SK-N-SH treated with all-trans-retinoic acid at 6 μM for 48 hours (cell line): ENCODE measurements around the gene NPAS1.

ENCODE experiments used
- ARNTL ChIP-seq: fragments of 450-650 bp; formaldehyde crosslinking; IDR thresholded peaks from 2 replicates; pipeline ENCODE4 v1.5.0; 2020; ENCODE audit warnings: low read depth, mild to moderate bottlenecking, moderate library complexity, borderline replicate concordance
- BACH2 ChIP-seq: fragments of 250-450 bp; sonication (Bioruptor Pico); IDR thresholded peaks from 2 replicates; pipeline ENCODE4 v1.9.0; 2021; ENCODE audit warnings: mild to moderate bottlenecking, borderline replicate concordance
- CSDC2 ChIP-seq: fragments of 250-450 bp; sonication (Bioruptor Pico); IDR thresholded peaks from 2 replicates; pipeline ENCODE4 v1.5.0; 2020; ENCODE audit warnings: mild to moderate bottlenecking, moderate library complexity
- CSRNP3 ChIP-seq: fragments of 250-450 bp; sonication (Bioruptor Pico); IDR thresholded peaks from 2 replicates; pipeline ENCODE4 v1.5.1; 2021; ENCODE audit warnings: mild to moderate bottlenecking, moderate library complexity
- GLIS3 ChIP-seq: fragments of 250-450 bp; sonication (Bioruptor Pico); IDR thresholded peaks from 2 replicates; pipeline ENCODE4 v1.5.0; 2020; ENCODE audit warnings: mild to moderate bottlenecking, moderate library complexity
- ISL1 ChIP-seq: fragments of 250-450 bp; sonication (Bioruptor Pico); IDR thresholded peaks from 2 replicates; pipeline ENCODE4 v2.1.2; 2022; ENCODE audit warnings: mild to moderate bottlenecking, moderate library complexity
- OSR1 ChIP-seq: fragments of 250-450 bp; sonication (Bioruptor Pico); IDR thresholded peaks from 2 replicates; pipeline ENCODE4 v1.8.0; 2022; ENCODE audit warnings: moderate library complexity, mild to moderate bottlenecking, inconsistent platforms
- RARB ChIP-seq: fragments of 250-450 bp; sonication (Bioruptor Pico); IDR thresholded peaks from 2 replicates; pipeline ENCODE4 v1.8.0; 2021; ENCODE audit warnings: mild to moderate bottlenecking, moderate library complexity
- TOX ChIP-seq: fragments of 250-450 bp; sonication (Bioruptor Pico); IDR thresholded peaks from 2 replicates; pipeline ENCODE4 v1.8.0; 2021; ENCODE audit warnings: mild to moderate bottlenecking, moderate library complexity, borderline replicate concordance
- ZC3H10 ChIP-seq: fragments of 250-450 bp; sonication (Bioruptor Pico); IDR thresholded peaks from 2 replicates; pipeline ENCODE4 v1.5.1; 2021; ENCODE audit warnings: mild to moderate bottlenecking, moderate library complexity
- ZFP3 ChIP-seq: fragments of 250-450 bp; sonication (Bioruptor Pico); IDR thresholded peaks from 2 replicates; pipeline ENCODE4 v1.5.0; 2020; ENCODE audit warnings: mild to moderate bottlenecking, moderate library complexity
- TF ChIP-seq, protein P1 (sequence below): fragments of 250-450 bp; sonication (Bioruptor Pico); IDR thresholded peaks from 2 replicates; pipeline ENCODE4 v1.8.0; 2020; ENCODE audit warnings: mild to moderate bottlenecking, moderate library complexity, borderline replicate concordance
- TF ChIP-seq, protein P2 (sequence below): fragments of 250-450 bp; sonication (Bioruptor Pico); IDR thresholded peaks from 2 replicates; pipeline ENCODE4 v1.8.0; 2021; ENCODE audit warnings: low read depth, mild to moderate bottlenecking, moderate library complexity, borderline replicate concordance

- TF ChIP-seq CSDC2: no peak
- TF ChIP-seq ISL1 (CRISPR knock-in tag): no peak
- no peak for TF ChIP-seq ARNTL
- no peak for TF ChIP-seq RARB (CRISPR knock-in tag)
- no peak for TF ChIP-seq ZFP3 (CRISPR knock-in tag)
- TF ChIP-seq, protein P1, sequence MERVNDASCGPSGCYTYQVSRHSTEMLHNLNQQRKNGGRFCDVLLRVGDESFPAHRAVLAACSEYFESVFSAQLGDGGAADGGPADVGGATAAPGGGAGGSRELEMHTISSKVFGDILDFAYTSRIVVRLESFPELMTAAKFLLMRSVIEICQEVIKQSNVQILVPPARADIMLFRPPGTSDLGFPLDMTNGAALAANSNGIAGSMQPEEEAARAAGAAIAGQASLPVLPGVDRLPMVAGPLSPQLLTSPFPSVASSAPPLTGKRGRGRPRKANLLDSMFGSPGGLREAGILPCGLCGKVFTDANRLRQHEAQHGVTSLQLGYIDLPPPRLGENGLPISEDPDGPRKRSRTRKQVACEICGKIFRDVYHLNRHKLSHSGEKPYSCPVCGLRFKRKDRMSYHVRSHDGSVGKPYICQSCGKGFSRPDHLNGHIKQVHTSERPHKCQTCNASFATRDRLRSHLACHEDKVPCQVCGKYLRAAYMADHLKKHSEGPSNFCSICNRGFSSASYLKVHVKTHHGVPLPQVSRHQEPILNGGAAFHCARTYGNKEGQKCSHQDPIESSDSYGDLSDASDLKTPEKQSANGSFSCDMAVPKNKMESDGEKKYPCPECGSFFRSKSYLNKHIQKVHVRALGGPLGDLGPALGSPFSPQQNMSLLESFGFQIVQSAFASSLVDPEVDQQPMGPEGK: no peak
- TF ChIP-seq GLIS3: no peak
- TF ChIP-seq OSR1 (CRISPR knock-in tag): no peak
- TF ChIP-seq CSRNP3 (CRISPR knock-in tag): no peak
- no peak for TF ChIP-seq ZC3H10 (CRISPR knock-in tag)
- no peak for TF ChIP-seq TOX (CRISPR knock-in tag)
- TF ChIP-seq, protein P2, sequence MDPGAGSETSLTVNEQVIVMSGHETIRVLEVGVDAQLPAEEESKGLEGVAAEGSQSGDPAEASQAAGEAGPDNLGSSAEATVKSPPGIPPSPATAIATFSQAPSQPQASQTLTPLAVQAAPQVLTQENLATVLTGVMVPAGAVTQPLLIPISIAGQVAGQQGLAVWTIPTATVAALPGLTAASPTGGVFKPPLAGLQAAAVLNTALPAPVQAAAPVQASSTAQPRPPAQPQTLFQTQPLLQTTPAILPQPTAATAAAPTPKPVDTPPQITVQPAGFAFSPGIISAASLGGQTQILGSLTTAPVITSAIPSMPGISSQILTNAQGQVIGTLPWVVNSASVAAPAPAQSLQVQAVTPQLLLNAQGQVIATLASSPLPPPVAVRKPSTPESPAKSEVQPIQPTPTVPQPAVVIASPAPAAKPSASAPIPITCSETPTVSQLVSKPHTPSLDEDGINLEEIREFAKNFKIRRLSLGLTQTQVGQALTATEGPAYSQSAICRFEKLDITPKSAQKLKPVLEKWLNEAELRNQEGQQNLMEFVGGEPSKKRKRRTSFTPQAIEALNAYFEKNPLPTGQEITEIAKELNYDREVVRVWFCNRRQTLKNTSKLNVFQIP (CRISPR knock-in tag): no peak
- no peak for TF ChIP-seq BACH2 (CRISPR knock-in tag)
Measured at GRCh38 chr19:47081095-47081494, 61.5 kb downstream of the NPAS1 start.
